Measurements from ENCODE around the gene KLF15. TPM values are rescaled to one million over a fixed set of nuclear protein-coding genes. Genes with fewer than 3 reads are reported as not detected.

Gene KLF15
- total and polyA plus RNA-seq, 4 experiments from 2014 or later, result 0.67 to 0.72 TPM; not detected in 2

DNA sequence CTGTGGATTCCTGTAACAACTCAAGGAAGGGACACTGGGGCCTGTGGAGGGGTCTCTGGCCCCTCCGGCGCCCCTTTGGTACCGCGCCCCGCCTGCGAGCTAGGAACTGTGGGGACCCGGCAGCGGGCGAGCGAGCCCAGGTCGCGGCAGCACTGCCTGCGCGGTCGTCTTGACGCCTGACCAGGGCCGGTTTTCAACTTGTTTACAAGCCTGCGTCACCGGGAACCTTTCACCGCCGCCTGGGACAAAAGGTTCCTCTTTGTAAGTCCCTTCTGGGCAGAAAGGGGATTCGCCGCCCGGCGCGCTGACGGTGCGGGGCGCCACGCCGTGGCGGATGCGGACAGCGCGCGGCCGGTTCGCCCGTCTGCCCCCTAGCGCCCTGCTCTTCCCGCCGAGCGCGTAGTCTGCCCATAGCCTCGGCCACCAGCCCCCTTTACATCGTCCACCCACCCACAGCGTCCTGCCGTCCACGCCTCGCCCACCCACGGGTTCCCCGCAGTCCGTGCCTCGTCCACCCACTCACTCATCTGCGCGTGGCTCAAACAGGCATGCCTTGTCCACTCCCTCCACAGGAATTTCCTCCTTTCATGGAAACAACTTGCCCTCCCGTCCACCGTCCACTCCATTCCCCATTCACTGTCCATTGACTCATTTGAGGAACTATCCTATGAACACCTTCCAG lies 32.0 kb upstream of the KLF15 start:
- no peaks in the 10 kb centered on the region for H3K36me3 ChIP-seq (ENCODE audit: insufficient read depth, low read length)
- H3K9me3 ChIP-seq (ENCODE audit: control insufficient read depth in 1 of 2, low read length in 2 of 2), result no peaks in the 10 kb centered on the region
- H3K9me3 Mint-ChIP-seq, result peaks cover 0 to under 1% (median 0%) of the 10 kb centered on the region in 8 donors
- peak overlapping the region in 1 of 7 donors; percentile 19 for H3K27ac Mint-ChIP-seq
- no peaks in the 10 kb centered on the region for H3K36me3 Mint-ChIP-seq
- no peaks in the 10 kb centered on the region for H3K27me3 ChIP-seq (ENCODE audit: insufficient read depth, low read length)
- H3K4me3 Mint-ChIP-seq, result peak overlapping the region in 3 of 8 donors; percentile 30 to 61 (median 53)
- DNase-seq, result peak in 2 of 5 donors; percentile 12 to 14
- no peak overlapping the region for H3K4me3 ChIP-seq (ENCODE audit: low read length in 2 of 2)
- H3K4me1 ChIP-seq (ENCODE audit: insufficient read depth, low read length), result no peaks in the 10 kb centered on the region
- intact Hi-C loops (cut with micrococcal nuclease), result no loop called here
- peaks cover 47 to 60% of the 10 kb centered on the region in 2 donors for H3K27me3 Mint-ChIP-seq
- CTCF ChIA-PET (ENCODE audit: partially characterized antibody), result interaction anchor here (1.3 kb wide), 1 partner anchor 254 kb away, joined by 4 read pairs; no protein-coding TSS in a partner anchor
- peaks cover 0 to 6% (median 2%) of the 10 kb centered on the region in 4 donors for H3K4me1 Mint-ChIP-seq
- POLR2A ChIA-PET (ENCODE audit: partially characterized antibody), result no interaction called here
- H3K27ac ChIP-seq (ENCODE audit: low read depth, low read length), result no peak overlapping the region

DNA sequence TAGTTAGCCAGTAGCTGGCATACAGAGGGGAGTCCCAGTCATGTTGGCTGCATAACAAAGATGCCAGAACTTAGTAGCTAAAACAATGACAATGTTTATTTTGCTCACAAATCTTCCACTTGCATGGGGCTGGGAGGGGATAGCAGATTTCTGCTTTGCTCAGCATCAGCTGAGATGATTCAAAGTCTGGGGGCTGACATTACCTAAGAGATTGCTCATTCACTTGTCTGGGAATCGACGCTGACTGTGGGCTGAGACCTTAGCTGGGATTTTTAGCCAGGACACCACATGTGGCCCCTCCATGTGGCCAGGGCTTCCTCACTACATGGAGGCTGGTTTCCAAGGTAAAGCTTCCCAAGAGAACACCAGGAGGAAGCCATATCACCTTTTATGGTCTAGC lies 24.8 kb upstream of the KLF15 start:
- no peaks in the 10 kb centered on the region for H3K4me1 Mint-ChIP-seq
- intact Hi-C loops (cut with micrococcal nuclease), result no loop called here
- ChIA-PET CTCF (ENCODE audit: partially characterized antibody) (no interaction called here), POLR2A (ENCODE audit: partially characterized antibody) (no interaction called here)
- Histone ChIP-seq H3K27ac (ENCODE audit: low read depth, low read length) (no peak overlapping the region), H3K4me1 (ENCODE audit: insufficient read depth, low read length) (no peaks in the 10 kb centered on the region), H3K4me3 (ENCODE audit: low read length in 2 of 2) (no peak overlapping the region), H3K9me3 (ENCODE audit: control insufficient read depth in 1 of 2, low read length in 2 of 2) (no peaks in the 10 kb centered on the region), H3K27me3 (ENCODE audit: insufficient read depth, low read length) (no peaks in the 10 kb centered on the region), H3K36me3 (ENCODE audit: insufficient read depth, low read length) (no peaks in the 10 kb centered on the region)
- H3K4me3 Mint-ChIP-seq, result no peak overlapping the region
- no peaks in the 10 kb centered on the region for H3K36me3 Mint-ChIP-seq
- DNase-seq, result no peak
- peaks cover 27 to 30% of the 10 kb centered on the region in 2 donors for H3K27me3 Mint-ChIP-seq
- H3K9me3 Mint-ChIP-seq, result peaks cover 0 to 11% (median 4%) of the 10 kb centered on the region in 8 donors
- no peak overlapping the region for H3K27ac Mint-ChIP-seq

DNA sequence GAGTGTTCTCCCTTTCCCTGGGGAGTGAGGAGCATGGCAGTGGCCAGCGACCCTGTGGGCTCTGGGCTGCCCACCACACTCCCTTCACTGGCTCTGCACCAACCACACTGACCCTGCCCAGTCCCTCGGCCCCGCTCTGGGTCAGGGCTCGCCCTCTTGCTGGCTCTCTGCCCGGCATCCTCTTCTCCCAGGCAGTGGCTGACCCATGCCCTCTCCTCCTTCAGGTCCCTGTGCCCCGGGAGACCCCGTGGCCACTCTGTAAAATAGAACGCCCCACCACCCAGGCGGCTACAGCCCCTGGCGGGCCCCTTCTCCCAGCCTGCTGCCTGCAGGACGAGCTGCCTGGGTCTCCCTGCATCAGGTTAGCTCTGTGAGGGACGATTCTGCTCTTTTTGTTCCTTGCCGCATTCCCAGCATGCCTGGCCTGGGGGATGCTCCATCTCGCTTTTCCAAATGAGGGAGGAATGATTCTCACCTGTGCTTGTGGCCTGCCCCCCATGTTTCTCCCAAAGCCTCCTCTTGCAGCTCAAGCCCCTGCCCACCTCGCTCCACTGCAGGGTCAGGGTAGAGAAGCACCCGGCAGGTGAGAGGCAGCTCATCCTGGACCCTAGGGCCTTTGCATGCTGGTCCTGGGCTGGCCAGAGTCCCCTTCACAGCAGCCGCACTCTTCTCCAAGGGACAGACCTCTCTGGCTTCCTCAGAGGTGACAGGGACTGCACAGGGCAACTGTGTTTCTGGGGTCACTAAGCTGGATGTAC lies 23.0 kb upstream of the KLF15 start:
- Histone ChIP-seq H3K9me3 (ENCODE audit: control insufficient read depth in 1 of 2, low read length in 2 of 2) (no peaks in the 10 kb centered on the region), H3K27me3 (ENCODE audit: insufficient read depth, low read length) (no peaks in the 10 kb centered on the region), H3K36me3 (ENCODE audit: insufficient read depth, low read length) (no peaks in the 10 kb centered on the region), H3K4me1 (ENCODE audit: insufficient read depth, low read length) (no peaks in the 10 kb centered on the region), H3K27ac (ENCODE audit: low read depth, low read length) (no peak overlapping the region), H3K4me3 (ENCODE audit: low read length in 2 of 2) (no peak overlapping the region)
- no peak overlapping the region for H3K4me3 Mint-ChIP-seq
- no peak overlapping the region for H3K27ac Mint-ChIP-seq
- H3K4me1 Mint-ChIP-seq, result no peaks in the 10 kb centered on the region
- POLR2A ChIA-PET (ENCODE audit: partially characterized antibody), result no interaction called here
- CTCF ChIA-PET (ENCODE audit: partially characterized antibody), result no interaction called here
- H3K36me3 Mint-ChIP-seq, result no peaks in the 10 kb centered on the region
- no peak for DNase-seq
- peaks cover 0 to 11% (median 4%) of the 10 kb centered on the region in 8 donors for H3K9me3 Mint-ChIP-seq
- H3K27me3 Mint-ChIP-seq, result peaks cover 23 to 24% of the 10 kb centered on the region in 2 donors
- intact Hi-C loops (cut with micrococcal nuclease), result no loop called here

DNA sequence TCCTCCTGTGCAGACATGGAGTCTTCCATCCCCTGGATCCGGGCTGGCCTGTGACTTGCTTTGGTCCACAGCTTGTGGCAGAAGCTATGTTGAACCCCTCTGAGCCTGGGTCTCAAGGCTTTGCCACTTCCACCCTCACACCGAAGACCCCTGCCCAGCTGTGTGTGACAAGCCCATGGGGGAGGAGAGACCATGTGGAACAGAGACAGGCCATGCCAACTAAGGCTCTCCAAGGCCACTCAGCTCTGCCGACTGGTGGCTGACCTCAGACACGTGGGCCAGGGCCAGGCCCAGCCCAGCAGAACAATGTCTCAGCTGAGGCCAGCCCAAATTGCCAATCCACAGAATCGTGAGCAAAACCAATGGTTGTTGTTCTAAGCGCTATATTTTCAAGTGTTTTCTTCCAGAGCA lies 21.1 kb upstream of the KLF15 start:
- Mint-ChIP-seq H3K4me3 (no peak overlapping the region), H3K36me3 (no peaks in the 10 kb centered on the region), H3K9me3 (peaks cover 0 to 7% (median 1%) of the 10 kb centered on the region in 8 donors), H3K4me1 (no peaks in the 10 kb centered on the region), H3K27ac (no peak overlapping the region), H3K27me3 (peaks cover 14 to 20% of the 10 kb centered on the region in 2 donors)
- no peaks in the 10 kb centered on the region for H3K27me3 ChIP-seq (ENCODE audit: insufficient read depth, low read length)
- H3K9me3 ChIP-seq (ENCODE audit: control insufficient read depth in 1 of 2, low read length in 2 of 2), result no peaks in the 10 kb centered on the region
- ChIA-PET CTCF (ENCODE audit: partially characterized antibody) (no interaction called here), POLR2A (ENCODE audit: partially characterized antibody) (no interaction called here)
- intact Hi-C loops (cut with micrococcal nuclease), result no loop called here
- H3K4me1 ChIP-seq (ENCODE audit: insufficient read depth, low read length), result no peaks in the 10 kb centered on the region
- no peaks in the 10 kb centered on the region for H3K36me3 ChIP-seq (ENCODE audit: insufficient read depth, low read length)
- no peak for DNase-seq
- no peak overlapping the region for H3K4me3 ChIP-seq (ENCODE audit: low read length in 2 of 2)
- no peak overlapping the region for H3K27ac ChIP-seq (ENCODE audit: low read depth, low read length)

DNA sequence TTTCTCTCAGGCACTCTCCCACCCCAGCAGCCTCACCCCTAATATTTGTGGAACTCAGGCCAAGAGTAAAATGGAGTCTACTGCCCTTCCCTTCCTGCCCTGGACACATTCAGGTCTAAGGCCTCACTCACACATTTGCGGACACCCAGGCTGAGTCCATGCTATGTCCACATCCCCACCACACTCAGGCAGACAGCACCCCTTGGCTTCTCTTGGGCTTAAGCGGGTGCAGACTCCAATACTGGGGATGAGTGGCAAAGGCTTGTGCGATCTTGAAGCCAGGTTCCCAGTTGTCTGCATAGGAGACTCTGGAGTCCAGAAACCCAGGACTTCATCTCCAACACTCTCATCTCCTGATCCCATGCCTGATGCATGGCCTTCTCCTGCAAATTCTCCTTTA lies 20.0 kb upstream of the KLF15 start:
- Histone ChIP-seq H3K4me3 (ENCODE audit: low read length in 2 of 2) (no peak overlapping the region), H3K27me3 (ENCODE audit: insufficient read depth, low read length) (no peaks in the 10 kb centered on the region), H3K27ac (ENCODE audit: low read depth, low read length) (no peak overlapping the region), H3K4me1 (ENCODE audit: insufficient read depth, low read length) (no peaks in the 10 kb centered on the region), H3K36me3 (ENCODE audit: insufficient read depth, low read length) (no peaks in the 10 kb centered on the region), H3K9me3 (ENCODE audit: control insufficient read depth in 1 of 2, low read length in 2 of 2) (no peaks in the 10 kb centered on the region)
- CTCF ChIA-PET (ENCODE audit: partially characterized antibody), result no interaction called here
- Mint-ChIP-seq H3K9me3 (no peaks in the 10 kb centered on the region), H3K4me3 (no peak overlapping the region), H3K4me1 (no peaks in the 10 kb centered on the region), H3K36me3 (no peaks in the 10 kb centered on the region), H3K27me3 (peaks cover 16 to 18% of the 10 kb centered on the region in 2 donors), H3K27ac (no peak overlapping the region)
- intact Hi-C loops (cut with micrococcal nuclease), result no loop called here
- POLR2A ChIA-PET (ENCODE audit: partially characterized antibody), result no interaction called here
- DNase-seq, result no peak

GRCh38 chr3:126376444-126376843 lies 19.2 kb upstream of the KLF15 start:
- POLR2A ChIA-PET (ENCODE audit: partially characterized antibody), result no interaction called here
- DNase-seq, result no peak

DNA sequence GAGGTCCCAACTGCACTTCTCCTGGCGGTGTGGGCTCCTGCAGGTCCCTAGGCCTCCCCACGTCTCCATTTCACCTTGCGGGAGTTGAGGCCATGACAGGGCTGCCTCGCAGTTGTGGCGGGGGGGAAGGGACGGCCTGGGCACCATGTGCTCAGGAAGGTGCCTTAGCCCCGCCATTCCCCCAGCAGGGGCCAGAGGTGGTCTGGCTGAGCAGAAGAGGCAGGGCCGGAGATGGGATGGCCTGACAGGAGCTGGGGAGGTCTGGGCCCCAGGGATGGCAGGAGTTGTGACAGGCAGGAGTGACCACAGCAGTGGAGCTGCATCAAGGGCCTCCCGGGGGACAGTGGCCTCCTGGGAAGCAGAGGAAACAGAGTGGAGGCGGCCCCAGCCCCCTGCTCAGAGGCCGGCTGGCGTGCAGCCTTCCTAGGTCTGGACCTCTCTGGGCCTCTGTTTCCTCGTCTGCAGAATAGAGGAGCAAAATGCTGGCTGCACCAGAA lies 18.7 kb upstream of the KLF15 start:
- H3K27ac ChIP-seq (ENCODE audit: low read depth, low read length), result no peak overlapping the region
- no peaks in the 10 kb centered on the region for H3K9me3 ChIP-seq (ENCODE audit: control insufficient read depth in 1 of 2, low read length in 2 of 2)
- no peak overlapping the region for H3K4me3 ChIP-seq (ENCODE audit: low read length in 2 of 2)
- Mint-ChIP-seq H3K27me3 (peaks cover 9 to 12% of the 10 kb centered on the region in 2 donors), H3K27ac (no peak overlapping the region), H3K4me3 (no peak overlapping the region), H3K4me1 (no peaks in the 10 kb centered on the region), H3K9me3 (no peaks in the 10 kb centered on the region), H3K36me3 (no peaks in the 10 kb centered on the region)
- no peaks in the 10 kb centered on the region for H3K4me1 ChIP-seq (ENCODE audit: insufficient read depth, low read length)
- ChIA-PET POLR2A (ENCODE audit: partially characterized antibody) (no interaction called here), CTCF (ENCODE audit: partially characterized antibody) (no interaction called here)
- DNase-seq, result no peak
- no peaks in the 10 kb centered on the region for H3K27me3 ChIP-seq (ENCODE audit: insufficient read depth, low read length)
- intact Hi-C loops (cut with micrococcal nuclease), result no loop called here
- no peaks in the 10 kb centered on the region for H3K36me3 ChIP-seq (ENCODE audit: insufficient read depth, low read length)

More at GRCh38 chr3:126376444-126376843, 19.2 kb upstream of the KLF15 start:
- Histone ChIP-seq H3K27me3 (ENCODE audit: insufficient read depth, low read length) (no peaks in the 10 kb centered on the region), H3K4me3 (ENCODE audit: low read length in 2 of 2) (no peak overlapping the region), H3K27ac (ENCODE audit: low read depth, low read length) (no peak overlapping the region), H3K9me3 (ENCODE audit: control insufficient read depth in 1 of 2, low read length in 2 of 2) (no peaks in the 10 kb centered on the region), H3K4me1 (ENCODE audit: insufficient read depth, low read length) (no peaks in the 10 kb centered on the region), H3K36me3 (ENCODE audit: insufficient read depth, low read length) (no peaks in the 10 kb centered on the region)
- intact Hi-C loops (cut with micrococcal nuclease), result no loop called here
- Mint-ChIP-seq H3K36me3 (no peaks in the 10 kb centered on the region), H3K4me3 (no peak overlapping the region), H3K4me1 (no peaks in the 10 kb centered on the region), H3K9me3 (no peaks in the 10 kb centered on the region), H3K27me3 (peaks cover 12 to 13% of the 10 kb centered on the region in 2 donors), H3K27ac (no peak overlapping the region)
- CTCF ChIA-PET (ENCODE audit: partially characterized antibody), result no interaction called here

Data from CD4-positive, alpha-beta memory T cell (primary cell).